NCI-H82 treated with DMSO at 0.1 percent for 48 hours (cell line): ENCODE measurements around the gene IL2RA.
"Not testable (repeated sequence)": the region's sequence is repeated elsewhere in the genome, so short reads cannot be mapped to it uniquely, and the experiment has no call there.

Experiments used
- DNase-seq: peaks from one replicate; lab custom pipeline; 2025; ENCODE audit not compliant: unreplicated experiment; lab: John Stamatoyannopoulos, UW

IL2RA gene

GRCh38 chr10:6083523-6084475 is 21.6 kb upstream of the IL2RA start:
- DNase-seq: no peak

- DNase-seq: no peak
These were observed 20.6 kb upstream of the IL2RA start for GRCh38 chr10:6082496-6083395.

- DNase-seq: no peak
These were observed 18.3 kb upstream of the IL2RA start for GRCh38 chr10:6080417-6080973.

- DNase-seq: no peak
These were observed 16.9 kb upstream of the IL2RA start for GRCh38 chr10:6079044-6079443.

- DNase-seq: no peak
These were observed 15.0 kb upstream of the IL2RA start for GRCh38 chr10:6077071-6077675.

GRCh38 chr10:6074489-6075301 is 12.5 kb upstream of the IL2RA start:
- no peak for DNase-seq

GRCh38 chr10:6072215-6072934 is 10.2 kb upstream of the IL2RA start:
- DNase-seq: no peak

- no peak for DNase-seq
These were observed 9.3 kb upstream of the IL2RA start for GRCh38 chr10:6071181-6072175.

GRCh38 chr10:6070660-6071059 is 8.5 kb upstream of the IL2RA start:
- no peak for DNase-seq

- DNase-seq: no peak
These were observed 7.1 kb upstream of the IL2RA start for GRCh38 chr10:6069081-6069931.

GRCh38 chr10:6068422-6068821 is 6.3 kb upstream of the IL2RA start:
- no peak for DNase-seq

- no peak for DNase-seq
These were observed 5.8 kb upstream of the IL2RA start for GRCh38 chr10:6068006-6068405.

- no peak for DNase-seq
These were observed 5.3 kb upstream of the IL2RA start for GRCh38 chr10:6067457-6067856.

GRCh38 chr10:6065835-6066234 is 3.7 kb upstream of the IL2RA start:
- no peak for DNase-seq

- DNase-seq: no peak
These were observed 3.2 kb upstream of the IL2RA start for GRCh38 chr10:6065406-6065805.

GRCh38 chr10:6064726-6065125 is 2.6 kb upstream of the IL2RA start:
- not testable (repeated sequence) for DNase-seq

- no peak for DNase-seq
These were observed 2.0 kb upstream of the IL2RA start for GRCh38 chr10:6064119-6064518.
